ENCODE results near the gene XCL2.
A peak's percentile ranks its signal among the peaks of the same experiment; 100 is the strongest.
"Not testable (repeated sequence)": the region's sequence is repeated elsewhere in the genome, so short reads cannot be mapped to it uniquely, and the experiment has no call there.

Gene XCL2

GRCh38 chr1:168543840-168544498 is at the start of gene XCL2:
Gene XCL2 (minus strand): TSS chr1:168543997. CDS start chr1:168543964, 33 bp downstream.
- not testable (repeated sequence) for DNase-seq (ENCODE audit: insufficient read length, low spot score)
- FAIRE-seq = peak; percentile 44

GRCh38 chr1:168591641-168592250 is 47.9 kb upstream of the XCL2 start:
- no peak for DNase-seq (ENCODE audit: insufficient read length, low spot score)
- no peak for FAIRE-seq

- DNase-seq (ENCODE audit: insufficient read length, low spot score) = no peak
- FAIRE-seq = no peak
Observed at GRCh38 chr1:168591066-168591465, 47.3 kb upstream of the XCL2 start.

GRCh38 chr1:168589167-168589566 is 45.4 kb upstream of the XCL2 start:
- DNase-seq (ENCODE audit: insufficient read length, low spot score) = no peak
- no peak for FAIRE-seq

GRCh38 chr1:168585937-168586336 is 42.1 kb upstream of the XCL2 start:
- FAIRE-seq (no peak), DNase-seq (ENCODE audit: insufficient read length, low spot score) (no peak)

GRCh38 chr1:168585191-168585590 is 41.4 kb upstream of the XCL2 start:
- FAIRE-seq (no peak), DNase-seq (ENCODE audit: insufficient read length, low spot score) (no peak)

GRCh38 chr1:168583571-168583970 is 39.8 kb upstream of the XCL2 start:
- no peak for FAIRE-seq
- DNase-seq (ENCODE audit: insufficient read length, low spot score) = no peak

GRCh38 chr1:168582688-168583336 is 39.0 kb upstream of the XCL2 start:
- FAIRE-seq (no peak), DNase-seq (ENCODE audit: insufficient read length, low spot score) (no peak)

GRCh38 chr1:168581817-168582572 is 38.2 kb upstream of the XCL2 start:
- no peak for FAIRE-seq

GRCh38 chr1:168580991-168581390 is 37.2 kb upstream of the XCL2 start:
- FAIRE-seq; DNase-seq (ENCODE audit: insufficient read length, low spot score): not testable (repeated sequence)

More at GRCh38 chr1:168581817-168582572, 38.2 kb upstream of the XCL2 start:
- DNase-seq (ENCODE audit: insufficient read length, low spot score) = no peak

- not testable (repeated sequence) for FAIRE-seq; DNase-seq (ENCODE audit: insufficient read length, low spot score)
Observed at GRCh38 chr1:168580290-168580689, 36.5 kb upstream of the XCL2 start.

GRCh38 chr1:168578531-168579185 is 34.9 kb upstream of the XCL2 start:
- not testable (repeated sequence) for FAIRE-seq; DNase-seq (ENCODE audit: insufficient read length, low spot score)

- FAIRE-seq = peak; percentile 42
- not testable (repeated sequence) for DNase-seq (ENCODE audit: insufficient read length, low spot score)
Observed at GRCh38 chr1:168576245-168576688, 32.5 kb upstream of the XCL2 start, which contains the start of gene XCL1. Gene XCL1 (plus strand): TSS chr1:168576605. CDS start chr1:168576638, 33 bp downstream.

GRCh38 chr1:168574234-168574633 is 30.4 kb upstream of the XCL2 start:
- FAIRE-seq; DNase-seq (ENCODE audit: insufficient read length, low spot score): not testable (repeated sequence)

- no peak for DNase-seq (ENCODE audit: insufficient read length, low spot score)
- no peak for FAIRE-seq
Observed at GRCh38 chr1:168572633-168573032, 28.8 kb upstream of the XCL2 start.

- no peak for DNase-seq (ENCODE audit: insufficient read length, low spot score)
- no peak for FAIRE-seq
Observed at GRCh38 chr1:168570652-168571051, 26.9 kb upstream of the XCL2 start.

- DNase-seq (ENCODE audit: insufficient read length, low spot score) = no peak
- FAIRE-seq = no peak
Observed at GRCh38 chr1:168568346-168568745, 24.5 kb upstream of the XCL2 start.

GRCh38 chr1:168567568-168567967 is 23.8 kb upstream of the XCL2 start:
- no peak for DNase-seq (ENCODE audit: insufficient read length, low spot score)

GRCh38 chr1:168567007-168567406 is 23.2 kb upstream of the XCL2 start:
- FAIRE-seq (peak; percentile 4), DNase-seq (ENCODE audit: insufficient read length, low spot score) (no peak)

More at GRCh38 chr1:168567568-168567967, 23.8 kb upstream of the XCL2 start:
- FAIRE-seq = no peak

- DNase-seq (ENCODE audit: insufficient read length, low spot score) = no peak
- FAIRE-seq = no peak
Observed at GRCh38 chr1:168565825-168566224, 22.0 kb upstream of the XCL2 start.
